K562 (cell line): ENCODE results near the gene WFDC11. TPM values are rescaled to one million over a fixed set of nuclear protein-coding genes. Genes with fewer than 3 reads are reported as not detected.

Source experiments
- ATAC-seq: fragments of 200-7000 bp; cut with Tn5 transposase; 3 replicates; pipeline ENCODE4 v1.9.1; 2020; ENCODE audit warnings: moderate library complexity
- BruUV-seq: library from RNA; stranded (reverse); fragments of 400-500 nt; replicated peaks from 2 replicates; lab custom pipeline; 2021; lab: Mats Ljungman, UMichigan
- CTCF ChIA-PET: fragments of 300-600 bp; formaldehyde crosslinking; extraction: SDS; loops from one replicate; lab custom pipeline; 2021; ENCODE audit warnings: low intra/inter-chr PET ratio; lab: Yijun Ruan, JAX
- POLR2A ChIA-PET: fragments of 300-600, 350-650 bp; sonication (Branson Sonifier 250); formaldehyde crosslinking; extraction: SDS; loops from one replicate; lab custom pipeline; 2021; ENCODE audit warnings: antibody characterized with exemption, inconsistent platforms; lab: Yijun Ruan, JAX
- DNase-seq, 4 experiments: peaks; one replicate each; pipeline versions ENCODE4 v3.0.0 to v3.0.0-alpha.2; 2011 to 2018; ENCODE audit warnings: low spot score in 3 of 4, mixed read lengths in 3 of 4; ENCODE audit errors: extremely low read depth in 1 of 4
- FAIRE-seq: peaks from 2 replicates; lab custom pipeline; 2011; peaks lifted over from hg19 to GRCh38; lab: Jason Lieb, UNC
- H2AFZ ChIP-seq: 2 replicates; pipeline ENCODE4 v1.6.0; 2011; ENCODE audit warnings: low read depth, low read length, control low read depth, inconsistent platforms
- H3K27ac ChIP-seq: fragments of 200-600 bp; 3 replicates; pipeline ENCODE4 v1.8.0; 2011; ENCODE audit warnings: low read depth, mild to moderate bottlenecking, control low read depth, inconsistent platforms, low read length, moderate library complexity, mixed read lengths; ENCODE audit errors: extremely low read depth
- H3K27me3 ChIP-seq, 2 experiments: fragments of 300-600 bp in 1 of 2; 2 replicates in 1 of 2; 3 replicates in 1 of 2; pipeline versions ENCODE4 v1.6.0 to v1.8.0; 2011; ENCODE audit warnings: inconsistent platforms in 2 of 2, low read length in 2 of 2, mild to moderate bottlenecking in 1 of 2, mixed read lengths in 1 of 2, moderate library complexity in 1 of 2; ENCODE audit not compliant: control insufficient read depth in 2 of 2, insufficient read depth in 2 of 2
- H3K36me3 ChIP-seq: fragments of 300-600 bp; 3 replicates; pipeline ENCODE4 v1.8.0; 2011; ENCODE audit warnings: mild to moderate bottlenecking, low read length, inconsistent platforms; ENCODE audit not compliant: control insufficient read depth, insufficient read depth
- H3K4me1 ChIP-seq, 2 experiments: fragments of 200-600 bp in 1 of 2; replicated peaks in 1 of 2; 2 replicates in 1 of 2; 3 replicates in 1 of 2; pipeline versions ENCODE4 v1.5.1 to v1.8.0; 2011; ENCODE audit warnings: inconsistent platforms in 2 of 2, low read length in 2 of 2, mild to moderate bottlenecking in 1 of 2, mixed read lengths in 1 of 2, moderate library complexity in 1 of 2; ENCODE audit not compliant: control insufficient read depth in 2 of 2, insufficient read depth in 2 of 2
- H3K4me2 ChIP-seq: 2 replicates; pipeline ENCODE4 v1.6.1; 2011; ENCODE audit warnings: low read length, control low read depth, inconsistent platforms, mixed read lengths; ENCODE audit not compliant: insufficient read depth
- H3K4me3 ChIP-seq: fragments of 200-600 bp; sonication (generic), shearing (Covaris generic); 2 replicates; pipeline ENCODE4 v1.5.1; 2016; ENCODE audit warnings: control low read depth, inconsistent platforms
- H3K79me2 ChIP-seq: fragments of 200-600 bp; 3 replicates; pipeline ENCODE4 v1.8.0; 2011; ENCODE audit warnings: low read length, inconsistent platforms; ENCODE audit not compliant: control insufficient read depth, insufficient read depth
- H3K9ac ChIP-seq, 2 experiments: 2 replicates each; pipeline versions ENCODE4 v1.6.0 to v1.6.1; 2011; ENCODE audit warnings: low read depth in 2 of 2, low read length in 2 of 2, control low read depth in 1 of 2, inconsistent platforms in 1 of 2, mild to moderate bottlenecking in 1 of 2, mixed read lengths in 1 of 2; ENCODE audit not compliant: insufficient read depth in 1 of 2
- H3K9me1 ChIP-seq: one replicate; pipeline ENCODE4 v1.6.0; 2011; ENCODE audit warnings: inconsistent platforms, mild to moderate bottlenecking, low read length, moderate library complexity; ENCODE audit not compliant: control insufficient read depth, insufficient read depth
- H3K9me3 ChIP-seq: replicated peaks from 2 replicates; pipeline ENCODE4 v1.5.1; 2011; ENCODE audit warnings: low read depth, low read length, inconsistent platforms; ENCODE audit not compliant: control insufficient read depth, insufficient read depth
- H4K20me1 ChIP-seq: replicated peaks from 2 replicates; pipeline ENCODE4 v1.6.1; 2011; ENCODE audit warnings: low read length, inconsistent platforms, mixed read lengths; ENCODE audit not compliant: control insufficient read depth, insufficient read depth
- E2F3 ChIP-seq: fragments of 250-450 bp; sonication (Bioruptor Pico); IDR thresholded peaks from 2 replicates; pipeline ENCODE4 v1.4.0; 2020; ENCODE audit warnings: mild to moderate bottlenecking
- ESRRB ChIP-seq: fragments of 250-450 bp; sonication (Bioruptor Pico); IDR thresholded peaks from 2 replicates; pipeline ENCODE4 v1.5.0; 2020; ENCODE audit warnings: mild to moderate bottlenecking, moderate library complexity, borderline replicate concordance
- LCOR ChIP-seq: sonication (generic); formaldehyde crosslinking; IDR thresholded peaks from 2 replicates; pipeline ENCODE4 v1.8.0; 2022; ENCODE audit warnings: mild to moderate bottlenecking, missing genetic modification reagents
- NCOA1 ChIP-seq: fragments of 450-650 bp; IDR thresholded peaks from 2 replicates; pipeline ENCODE4 v1.6.1; 2016; ENCODE audit warnings: low read depth
- SETDB1 ChIP-seq: IDR thresholded peaks from one replicate; pipeline ENCODE4 v1.6.1; 2012; ENCODE audit warnings: low read length, control low read depth, inconsistent platforms
- SMARCC2 ChIP-seq: fragments of 450-650 bp; IDR thresholded peaks from 2 replicates; pipeline ENCODE4 v1.6.1; 2017; ENCODE audit warnings: antibody characterized with exemption, moderate library complexity, mild to moderate bottlenecking, low read depth
- THRA ChIP-seq: fragments of 450-650 bp; IDR thresholded peaks from 2 replicates; pipeline ENCODE4 v1.6.1; 2017; ENCODE audit warnings: mild to moderate bottlenecking, moderate library complexity
- ZFP36 ChIP-seq: fragments of 150-350 bp; IDR thresholded peaks from 2 replicates; pipeline ENCODE4 v1.6.1; 2018; ENCODE audit warnings: low read length, low read depth; ENCODE audit not compliant: partially characterized antibody
- ZFPM2 ChIP-seq: fragments of 250-450 bp; sonication (Bioruptor Pico); IDR thresholded peaks from 2 replicates; pipeline ENCODE4 v1.5.1; 2022; ENCODE audit warnings: mild to moderate bottlenecking
- ZNF184 ChIP-seq: sonication (generic); formaldehyde crosslinking; IDR thresholded peaks from 2 replicates; pipeline ENCODE4 v1.5.0; 2020; ENCODE audit warnings: missing genetic modification reagents
- ZNF586 ChIP-seq: fragments of 450-650 bp; formaldehyde crosslinking; conservative IDR thresholded peaks from 2 replicates; pipeline ENCODE4 v1.4.0; 2020; ENCODE audit warnings: mild to moderate bottlenecking, moderate library complexity
- ZNF644 ChIP-seq: fragments of 200-800 bp; sonication (Bioruptor generic); IDR thresholded peaks from 2 replicates; pipeline ENCODE4 v1.6.1; 2016; ENCODE audit warnings: low read depth, missing genetic modification characterization, missing compliant biosample characterization
- ZSCAN29 ChIP-seq: fragments of 450-650 bp; IDR thresholded peaks from 2 replicates; pipeline ENCODE4 v1.6.1; 2017
- ZZZ3 ChIP-seq: fragments of 450-650 bp; IDR thresholded peaks from 2 replicates; pipeline ENCODE4 v1.6.1; 2016; ENCODE audit warnings: antibody characterized with exemption, mild to moderate bottlenecking, moderate library complexity
- WGBS: fragments of 100-300 bp; shearing (Covaris generic); methylation state at CpG from one replicate; pipeline ENCODE4 v1.1.6; 2016; ENCODE audit warnings: low coverage, mixed read lengths; ENCODE audit not compliant: insufficient coverage; ENCODE audit errors: missing lambda C conversion rate; 5-methylcytosine and 5-hydroxymethylcytosine counted together
- in situ Hi-C: fragments of 300-500 bp; cut with MboI; formaldehyde crosslinking; loops from 4 replicates; pipeline ENCODE4 v1.15.0; 2018; ENCODE audit warnings: inconsistent platforms, mixed read lengths
- intact Hi-C: fragments of 100-400 bp; cut with micrococcal nuclease; formaldehyde crosslinking; loops from 2 replicates; pipeline ENCODE4 v1.14.2; 2022
- polyA plus RNA-seq, 8 experiments: library from polyadenylated mRNA; depleted of rRNA in 4 of 8; stranded (reverse) in 5 of 8; unstranded in 3 of 8; fragments of >200 nt; fragmentation: Nextera tagmentation in 2 of 8; fragmentation: Illumina TruSeq in 1 of 8; extraction: Ambion mirVana in 2 of 8; extraction: Trizol in 1 of 8; gene quantifications; 2 replicates each; pipeline versions ENCODE4 v1.2.1 to v1.2.3, GENCODE V29; 2011 to 2014; ENCODE audit warnings: inconsistent platforms in 1 of 8, missing spikeins in 1 of 8
- total RNA-seq, 7 experiments: library from RNA; depleted of rRNA in 6 of 7; stranded (reverse); fragments of >200 nt in 6 of 7; fragmentation: Illumina TruSeq in 2 of 7; extraction: Trizol in 2 of 7; gene quantifications; 2 replicates each; pipeline versions ENCODE4 v1.2.1 to v1.2.3, GENCODE V29; 2011 to 2021; ENCODE audit warnings: low replicate concordance in 1 of 7

WFDC11 gene
- total and polyA plus RNA-seq, 9 of the 15 experiments (the other 6 are each of a cell fraction or from before 2014, with no cell fraction given) = not detected

GRCh38 chr20:45649312-45649863 lies 20.7 kb downstream of the WFDC11 start:
- in situ Hi-C loops (no loop called here), intact Hi-C loops (no loop called here)
- H3K4me2 ChIP-seq = no peak overlapping the region
- H3K27ac ChIP-seq = no peak overlapping the region
- no peaks in the 10 kb centered on the region for H3K79me2 ChIP-seq
- ATAC-seq (no peak), DNase-seq (no peak), FAIRE-seq (no peak)
- H3K4me1 ChIP-seq = no peaks in the 10 kb centered on the region
- no peaks in the 10 kb centered on the region for H4K20me1 ChIP-seq
- 7% methylated on average over 6 of the region's 6 CpGs for WGBS
- H3K9ac ChIP-seq = no peak overlapping the region
- no TSS peak for BruUV-seq
- ChIA-PET CTCF (no interaction called here), POLR2A (no interaction called here)
- H3K36me3 ChIP-seq = no peaks in the 10 kb centered on the region
- peaks cover 0 to 4% of the 10 kb centered on the region in 2 experiments; a peak in 1 of 5 replicates for H3K27me3 ChIP-seq
- H3K9me3 ChIP-seq = no peaks in the 10 kb centered on the region
- H3K4me3 ChIP-seq = no peak overlapping the region
- peaks cover 2% of the 10 kb centered on the region for H3K9me1 ChIP-seq
- no peak for TF ChIP-seq LCOR
- no peak overlapping the region for H2AFZ ChIP-seq

GRCh38 chr20:45647441-45648050 lies 22.5 kb downstream of the WFDC11 start:
- Histone ChIP-seq H3K9me1 (peaks cover 2% of the 10 kb centered on the region), H3K27me3 (peaks cover 0 to 4% of the 10 kb centered on the region in 2 experiments; a peak in 1 of 5 replicates), H3K27ac (no peak overlapping the region), H3K9me3 (no peaks in the 10 kb centered on the region), H3K9ac (no peak overlapping the region), H4K20me1 (no peaks in the 10 kb centered on the region), H3K4me1 (no peaks in the 10 kb centered on the region), H3K4me3 (no peak overlapping the region), H2AFZ (no peak overlapping the region), H3K4me2 (no peak overlapping the region), H3K36me3 (no peaks in the 10 kb centered on the region), H3K79me2 (no peaks in the 10 kb centered on the region)
- in situ Hi-C loops = no loop called here
- ATAC-seq (no peak), FAIRE-seq (no peak), DNase-seq (no peak)
- intact Hi-C loops = no loop called here
- CTCF ChIA-PET = no interaction called here
- POLR2A ChIA-PET = no interaction called here
- WGBS = 0% methylated on average over 1 of the region's 1 CpG
- no TSS peak for BruUV-seq
- TF ChIP-seq E2F3 (CRISPR knock-in tag) (no peak), ZNF184 (CRISPR knock-in tag) (no peak), ZSCAN29 (no peak), ZNF644 (tag) (no peak), NCOA1 (no peak), SETDB1 (no peak), ZFPM2 (CRISPR knock-in tag) (no peak), SMARCC2 (no peak), ESRRB (no peak), ZNF586 (CRISPR knock-in tag) (no peak), THRA (no peak), ZFP36 (no peak), ZZZ3 (no peak)
